Ramos (cell line): ENCODE results near the gene LDLRAD4.

Source experiments
- in situ Hi-C: fragments of 300-500 bp; cut with MboI; formaldehyde crosslinking; loops from one replicate; pipeline ENCODE4 v1.14.3; 2022; ENCODE audit warnings: low sequenced_read_pairs; ENCODE audit not compliant: unreplicated experiment

Gene LDLRAD4

DNA sequence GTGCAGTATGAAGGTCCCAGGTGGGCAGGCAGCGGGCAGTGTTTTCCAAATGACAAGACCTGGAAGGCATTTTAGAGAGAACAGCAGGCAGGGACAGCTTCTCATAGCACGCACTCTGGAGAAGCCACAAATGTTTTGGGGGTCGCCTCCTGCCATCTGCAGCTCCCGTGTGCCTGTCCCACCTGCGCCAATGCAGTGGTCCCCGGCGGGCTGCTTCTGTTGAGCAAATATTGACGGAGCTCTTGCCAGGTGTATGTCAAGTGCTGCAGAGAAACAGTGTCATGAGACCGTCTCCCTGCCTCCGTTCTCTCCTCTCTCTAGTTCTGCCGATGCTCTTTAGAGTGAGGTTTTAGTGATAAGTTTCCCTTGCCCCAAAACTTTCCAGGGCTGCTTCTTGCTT lies 174.8 kb downstream of the LDLRAD4 start:
- in situ Hi-C loops, result no loop called here

DNA sequence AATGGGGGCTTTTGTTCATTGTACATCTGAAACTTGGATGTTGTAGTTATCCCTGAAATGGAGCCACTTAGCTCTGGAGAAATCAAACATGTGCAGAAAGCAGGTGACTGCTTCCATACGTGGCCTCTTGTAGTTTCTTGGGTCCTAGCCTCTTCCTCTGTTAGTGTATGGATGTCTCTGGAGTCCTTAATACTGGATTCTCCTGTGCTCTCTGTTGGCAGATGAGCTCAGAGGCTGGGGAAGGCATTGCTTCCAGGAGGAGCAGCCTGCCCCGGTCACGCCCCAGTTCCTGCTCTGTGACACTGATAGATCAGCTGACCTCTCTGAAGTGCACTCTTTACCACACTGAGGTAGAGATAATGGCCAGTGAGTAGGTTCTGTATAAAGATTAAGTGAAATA lies 176.2 kb downstream of the LDLRAD4 start:
- in situ Hi-C loops, result no loop called here

DNA sequence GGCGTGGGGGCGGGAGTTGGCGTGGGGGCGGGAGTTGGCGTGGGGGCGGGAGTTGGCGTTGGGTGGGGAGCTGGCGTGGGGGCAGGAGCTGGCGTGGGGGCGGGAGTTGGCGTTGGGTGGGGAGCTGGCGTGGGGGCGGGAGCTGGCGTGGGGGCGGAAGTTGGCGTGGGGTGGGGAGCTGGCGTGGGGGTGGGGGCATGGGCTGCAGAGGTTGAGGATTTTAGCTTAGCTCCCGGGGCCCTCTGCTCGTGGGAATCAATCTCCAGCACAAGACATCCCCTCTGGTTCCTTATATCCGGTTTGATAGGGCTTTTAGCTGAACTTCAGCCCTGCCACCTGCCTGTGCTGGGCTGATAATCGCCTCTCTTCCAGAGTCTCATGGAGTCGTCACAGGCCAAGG lies 177.0 kb downstream of the LDLRAD4 start:
- in situ Hi-C loops, result no loop called here

DNA sequence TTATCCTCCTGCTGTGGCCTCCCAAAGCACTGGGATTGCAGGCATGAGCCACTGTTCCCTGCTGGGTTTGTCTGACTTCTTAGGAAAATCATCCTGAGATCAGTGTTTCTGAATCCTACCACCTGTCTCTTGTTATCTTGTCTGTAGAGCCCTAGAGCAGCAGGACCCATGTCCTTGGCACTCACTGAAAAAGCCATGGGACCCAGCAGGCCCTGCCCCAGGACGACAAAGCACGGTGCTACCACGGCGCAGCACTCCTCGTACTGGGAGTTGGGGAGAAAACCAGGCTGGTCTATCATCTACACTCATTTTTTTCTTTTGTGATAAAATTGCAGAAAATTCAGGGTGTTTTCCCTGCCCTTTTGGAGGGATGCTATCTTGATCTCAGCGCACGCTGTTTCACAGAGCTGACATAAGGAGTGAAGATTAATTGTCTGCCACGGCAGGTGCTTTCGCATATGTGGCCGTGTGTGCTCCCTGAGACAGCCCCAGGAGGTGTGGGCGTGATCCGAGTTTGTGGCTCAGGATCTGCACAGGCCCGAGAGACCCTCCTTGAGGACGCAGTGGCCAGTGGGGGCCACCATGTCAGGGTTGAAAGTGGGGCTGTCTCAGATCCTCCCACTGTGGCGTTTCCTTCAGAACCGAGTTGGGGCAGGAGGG lies 179.1 kb downstream of the LDLRAD4 start:
- in situ Hi-C loops, result no loop called here

DNA sequence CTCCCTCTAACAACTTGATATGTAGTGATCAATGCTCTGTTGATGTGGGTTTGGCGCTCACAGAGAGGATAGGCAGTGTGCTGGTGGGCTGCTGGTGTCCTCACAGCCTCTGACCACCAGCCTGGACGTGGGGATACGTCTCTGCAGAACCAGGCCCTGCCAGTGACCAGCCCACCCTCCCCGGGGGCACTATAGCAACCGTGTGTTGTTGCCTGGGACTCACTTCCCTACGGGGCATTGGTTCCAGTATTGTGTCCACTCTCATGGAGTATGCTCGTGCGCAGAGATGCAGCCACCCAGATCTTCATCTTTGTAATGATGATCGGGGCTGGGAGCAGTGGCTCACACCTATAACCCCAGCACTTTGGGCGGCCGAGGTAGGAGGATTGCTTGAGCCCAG lies 180.1 kb downstream of the LDLRAD4 start:
- in situ Hi-C loops, result no loop called here

DNA sequence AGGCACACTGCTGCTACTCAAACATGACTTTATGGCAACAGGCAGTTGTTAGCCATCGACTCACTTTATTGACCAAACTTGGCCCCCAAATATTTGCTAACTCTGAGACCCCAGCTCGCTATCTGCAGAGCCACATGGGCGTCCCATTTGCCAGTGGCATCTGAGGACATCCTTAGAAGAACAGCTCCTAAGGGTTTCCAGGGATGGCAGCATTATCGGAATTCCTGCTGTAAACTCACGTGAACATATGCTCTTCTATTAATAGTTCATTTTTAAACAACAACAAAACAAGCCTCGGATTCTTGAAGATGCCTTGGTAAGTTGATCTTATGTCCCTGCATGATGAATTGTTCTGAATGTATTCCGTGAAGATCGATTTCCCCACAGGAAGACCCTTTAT lies 181.0 kb downstream of the LDLRAD4 start:
- in situ Hi-C loops, result no loop called here

DNA sequence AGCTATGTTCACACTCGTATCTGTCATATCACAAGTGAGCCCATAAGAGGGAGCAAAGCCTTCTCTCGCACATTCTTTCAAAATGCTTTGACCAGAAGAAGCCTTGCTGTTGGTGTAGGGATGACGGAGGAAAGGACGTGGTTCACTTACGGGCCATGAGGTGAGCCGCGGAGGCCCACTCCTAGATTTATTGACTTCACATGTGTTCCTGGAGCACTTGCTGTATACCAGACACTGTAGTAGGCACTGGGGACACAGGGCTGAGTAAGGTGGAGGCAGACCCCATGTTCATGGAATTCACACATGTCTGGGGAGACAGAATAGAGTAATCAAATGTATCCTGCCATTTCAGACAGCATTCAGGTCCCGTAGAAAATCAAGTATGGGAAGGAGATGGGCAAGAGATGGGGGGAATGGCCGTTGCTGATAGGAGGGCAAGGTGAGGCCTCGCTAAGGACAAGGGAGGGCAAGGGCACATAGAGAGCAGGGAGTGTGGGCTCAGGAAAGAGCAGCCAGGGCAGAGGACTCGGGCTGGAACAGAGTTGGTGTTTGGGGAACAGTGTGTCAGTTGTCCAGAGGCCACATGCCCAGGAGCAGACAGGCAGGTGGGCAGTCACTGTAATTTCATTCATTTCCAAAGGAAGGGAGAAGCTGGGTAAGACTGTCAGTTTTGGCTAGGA lies 182.2 kb downstream of the LDLRAD4 start:
- in situ Hi-C loops, result no loop called here

DNA sequence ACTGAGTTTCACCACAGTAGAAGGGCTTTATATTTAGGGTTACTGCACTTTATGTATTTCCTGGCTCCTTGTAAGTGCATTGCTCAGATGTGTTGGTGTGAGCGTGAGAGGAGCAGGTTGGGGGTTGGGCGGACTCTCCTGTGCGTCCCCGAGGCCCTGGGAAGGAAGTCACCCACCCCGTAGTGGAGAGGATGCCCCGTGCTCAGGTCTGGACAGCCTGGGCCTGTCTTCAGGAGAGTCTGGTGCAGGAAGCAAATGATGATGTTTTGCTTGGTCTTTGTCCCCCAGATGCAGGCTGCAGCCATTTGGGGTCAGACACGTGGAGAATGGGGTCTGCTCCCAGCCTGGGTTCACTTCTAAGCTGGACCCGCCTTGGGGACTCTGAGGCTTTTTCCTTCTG lies 182.8 kb downstream of the LDLRAD4 start:
- in situ Hi-C loops, result no loop called here

DNA sequence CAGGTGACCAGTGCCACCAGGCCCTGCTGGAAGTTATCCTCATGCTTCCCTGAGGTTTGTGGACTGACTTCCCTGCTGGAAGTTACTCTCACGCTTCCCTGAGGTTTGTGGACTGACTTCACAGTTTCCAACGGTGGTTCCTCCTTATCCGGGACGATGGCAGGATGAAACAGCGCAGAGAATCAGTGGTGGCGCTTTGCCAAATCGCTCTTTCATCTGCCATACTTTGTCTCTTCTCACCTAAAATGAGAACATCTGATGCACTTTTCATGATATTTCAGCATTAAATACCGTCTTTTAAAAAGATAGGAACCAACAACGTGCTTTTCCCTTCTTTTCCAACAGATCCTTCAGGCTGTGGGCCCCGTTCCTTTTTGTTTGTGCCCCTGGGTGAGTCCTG lies 183.3 kb downstream of the LDLRAD4 start:
- in situ Hi-C loops, result no loop called here

DNA sequence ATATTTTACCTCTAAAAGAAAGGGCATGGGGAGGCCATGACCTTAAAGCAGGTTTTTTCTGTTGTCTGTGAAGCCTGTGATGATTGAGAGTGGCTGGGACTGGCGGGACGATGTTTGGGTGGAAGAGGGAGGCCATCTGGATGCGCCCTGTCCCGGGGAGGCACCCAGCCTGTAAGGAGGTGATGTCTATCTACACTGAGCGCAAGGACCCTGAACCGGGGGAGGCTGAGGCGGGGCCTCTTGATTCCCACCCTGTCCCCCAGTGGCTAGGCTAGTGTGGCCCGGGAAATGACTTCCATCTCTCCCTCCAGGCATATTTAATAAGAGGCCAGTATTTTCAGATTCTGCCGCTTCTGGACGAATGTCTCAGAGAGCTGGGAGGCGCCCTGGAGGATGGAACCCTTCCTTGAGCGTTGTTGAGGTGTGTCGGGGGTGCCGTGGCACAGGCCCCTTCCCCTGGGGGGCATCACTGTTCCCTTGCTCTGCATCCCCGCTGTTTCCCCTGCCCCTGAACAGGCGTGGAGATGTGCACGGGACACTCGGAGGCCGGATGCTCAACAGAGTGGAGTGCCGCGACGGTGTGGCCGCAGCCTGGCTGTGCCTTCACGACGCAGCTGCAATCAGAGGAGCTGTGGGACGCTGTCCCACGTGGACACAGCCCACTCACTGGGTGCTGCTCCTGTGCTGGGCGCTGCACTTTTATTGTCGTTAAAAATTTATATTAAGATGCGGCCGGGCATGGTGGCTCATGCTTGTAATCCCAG lies 185.4 kb downstream of the LDLRAD4 start:
- in situ Hi-C loops, result no loop called here

DNA sequence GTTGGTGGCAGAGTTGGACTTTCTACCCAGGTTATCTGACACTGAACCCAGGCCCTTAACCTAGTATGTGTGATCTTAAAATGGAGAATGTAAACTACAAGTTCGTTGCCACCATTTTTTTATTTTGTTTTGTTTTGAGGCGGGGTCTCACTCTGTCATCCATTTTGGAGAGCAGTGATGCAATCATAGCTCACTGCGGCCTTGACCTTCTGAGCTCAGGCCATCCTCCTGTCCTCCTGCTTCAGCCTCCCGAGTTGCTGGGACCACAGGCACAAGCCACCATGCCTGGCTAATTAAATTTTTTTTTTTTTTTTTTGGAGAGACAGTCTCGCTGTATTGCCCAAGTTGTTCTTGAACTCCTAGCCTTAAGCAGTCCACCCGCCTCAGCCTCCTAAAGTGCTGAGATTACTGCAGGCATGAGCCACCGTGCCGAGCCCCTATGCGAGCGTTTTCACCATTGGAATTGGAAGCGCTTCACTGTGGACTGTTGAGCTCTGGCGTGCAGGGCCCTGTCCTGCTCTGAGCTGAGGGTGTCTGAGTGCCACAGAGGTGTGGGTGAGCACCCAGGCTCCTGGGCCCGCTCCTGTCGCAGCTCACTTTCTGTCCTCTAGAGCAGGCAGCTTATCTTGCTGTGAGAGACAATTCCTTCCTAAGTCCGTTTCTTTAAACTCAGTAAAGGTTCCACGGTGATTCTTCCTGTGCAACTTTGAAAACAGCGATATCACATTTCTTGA lies 186.9 kb downstream of the LDLRAD4 start:
- in situ Hi-C loops, result no loop called here

DNA sequence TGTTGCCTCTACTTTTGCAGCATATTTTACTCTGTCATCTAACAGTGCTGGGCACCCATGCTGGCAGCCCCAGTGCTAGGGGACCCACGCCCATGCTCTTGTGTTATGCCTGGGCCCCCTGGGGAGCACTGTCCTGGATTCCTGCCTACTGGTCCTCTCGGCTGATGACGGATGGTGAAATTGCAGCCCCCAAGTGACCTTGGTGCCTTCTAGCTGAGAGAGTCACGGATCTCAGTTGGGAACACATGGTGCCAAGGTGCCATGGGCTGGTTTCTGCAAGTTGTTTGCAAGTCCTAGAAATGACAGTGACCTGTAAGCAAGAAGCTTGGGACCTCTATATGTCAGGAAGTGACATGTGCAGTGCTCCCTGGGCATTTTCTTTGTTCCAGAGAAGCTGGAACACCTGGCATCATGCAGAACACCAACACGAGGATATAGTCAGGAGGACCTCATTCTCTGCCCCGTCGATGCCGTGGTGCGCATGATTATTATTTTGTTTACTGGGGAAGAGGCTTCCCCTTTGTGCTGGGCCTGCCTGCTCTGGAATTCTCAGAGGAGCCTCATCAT lies 187.6 kb downstream of the LDLRAD4 start:
- in situ Hi-C loops, result no loop called here

DNA sequence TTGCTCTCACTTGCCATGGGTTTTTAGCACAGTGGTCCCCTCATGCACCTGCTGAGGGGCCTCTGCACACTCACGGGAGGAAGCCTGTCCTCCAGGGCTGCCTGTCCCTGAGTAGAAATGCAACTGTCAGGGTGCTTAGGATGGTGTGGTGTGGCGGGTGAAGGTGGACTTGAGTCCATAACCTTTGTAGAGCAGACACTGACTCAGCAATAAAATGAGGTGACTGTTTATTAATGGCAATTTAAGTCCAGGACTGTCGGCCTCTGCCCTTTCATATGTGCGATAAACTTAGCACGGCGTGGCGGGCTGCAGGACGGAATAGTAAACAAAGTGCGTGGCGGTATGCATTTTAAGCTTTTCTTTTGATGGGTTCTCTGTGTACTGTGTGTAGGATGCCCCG lies 188.2 kb downstream of the LDLRAD4 start:
- in situ Hi-C loops, result no loop called here

DNA sequence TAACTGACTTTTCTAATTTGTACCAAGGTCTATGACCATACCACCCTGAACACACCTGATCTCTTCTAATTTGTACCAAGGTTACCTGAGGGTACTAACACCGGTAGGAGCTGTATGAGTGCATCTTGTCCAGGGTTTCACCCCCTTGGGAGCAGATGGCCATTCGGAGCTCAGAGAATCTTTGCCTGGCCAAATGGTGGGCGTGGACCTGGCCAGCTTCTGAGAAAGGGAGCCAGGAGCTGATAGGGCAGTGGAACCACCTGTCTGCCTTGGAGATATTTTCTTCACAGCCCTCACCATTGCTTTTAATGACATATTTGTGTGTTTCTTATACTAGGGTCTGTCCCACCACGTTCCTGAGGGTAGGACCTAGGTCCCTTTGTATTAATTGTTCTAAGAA lies 188.9 kb downstream of the LDLRAD4 start:
- in situ Hi-C loops, result no loop called here

DNA sequence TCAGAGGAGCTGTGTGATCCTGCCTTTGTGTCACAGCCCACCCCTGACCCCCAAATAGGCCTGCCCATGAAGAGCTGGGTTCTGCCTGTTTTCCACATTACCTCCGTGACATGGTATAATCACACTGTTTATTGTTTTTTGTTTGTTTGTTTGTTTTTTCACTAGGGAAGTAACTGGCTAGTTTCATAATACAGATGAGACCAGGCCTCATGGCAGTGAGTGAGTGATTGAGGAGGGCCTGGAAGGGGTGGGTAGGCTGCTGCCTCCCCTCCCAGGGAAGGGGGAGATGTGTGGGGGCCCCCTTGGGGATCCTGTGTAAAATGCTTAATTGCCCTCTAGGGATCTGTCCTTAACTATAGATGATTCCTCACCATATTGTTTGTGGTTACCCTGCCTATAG lies 190.5 kb downstream of the LDLRAD4 start:
- in situ Hi-C loops, result no loop called here

DNA sequence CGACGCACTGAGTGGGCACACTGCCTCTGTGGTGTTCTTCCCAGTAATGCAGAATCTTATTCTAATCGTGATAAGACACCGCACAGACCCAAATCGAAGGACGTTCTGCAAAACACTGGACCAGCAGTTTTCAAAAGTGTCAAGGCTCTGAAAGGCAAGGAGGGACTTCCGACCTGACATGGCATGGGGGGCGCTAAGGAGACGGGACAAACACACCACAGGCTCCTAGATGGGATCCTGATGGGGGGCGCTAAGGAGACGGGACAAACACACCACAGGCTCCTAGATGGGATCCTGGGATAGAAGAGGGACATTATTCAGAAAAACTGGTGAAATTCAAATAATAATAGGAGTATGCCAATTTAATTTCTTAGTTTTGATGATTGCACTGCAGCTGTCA lies 191.4 kb downstream of the LDLRAD4 start:
- in situ Hi-C loops, result no loop called here

DNA sequence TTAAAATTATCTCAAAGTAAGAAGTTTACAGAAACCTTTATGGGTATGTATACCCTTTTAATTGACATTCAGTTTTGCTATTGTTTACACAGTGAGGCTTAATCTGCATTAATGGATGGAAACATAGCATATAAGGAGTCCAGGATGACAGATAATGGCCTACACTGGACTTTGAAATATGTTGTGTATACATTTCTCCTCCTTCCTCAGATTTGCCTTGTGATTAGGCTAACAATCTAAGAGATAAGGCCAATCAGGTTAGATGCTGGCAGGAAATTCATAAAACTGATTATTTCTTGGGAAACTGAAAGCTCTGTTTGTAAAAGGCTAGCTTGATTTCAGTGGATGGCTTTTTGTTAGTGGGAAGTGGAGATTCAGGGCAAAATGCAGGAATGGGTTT lies 191.9 kb downstream of the LDLRAD4 start:
- in situ Hi-C loops, result no loop called here

DNA sequence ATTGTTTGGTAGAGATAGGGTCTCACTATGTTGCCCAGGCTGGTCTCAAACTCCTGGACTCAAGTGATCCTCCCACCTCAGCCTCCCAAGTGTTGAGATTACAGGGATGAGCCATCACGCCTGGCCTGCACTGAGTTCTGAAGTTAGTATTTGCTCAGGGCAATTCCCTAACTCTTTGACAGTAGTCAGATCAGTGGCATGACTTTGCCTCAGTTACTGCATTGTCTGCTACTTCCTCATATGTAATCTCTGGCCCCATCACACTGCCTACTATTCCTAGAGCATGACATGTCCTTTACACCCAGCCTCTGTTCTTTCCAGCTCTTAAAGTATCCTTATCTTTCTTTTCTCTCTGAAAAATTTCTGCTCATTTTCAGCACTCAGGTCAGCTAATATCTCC lies 193.5 kb downstream of the LDLRAD4 start:
- in situ Hi-C loops, result no loop called here

DNA sequence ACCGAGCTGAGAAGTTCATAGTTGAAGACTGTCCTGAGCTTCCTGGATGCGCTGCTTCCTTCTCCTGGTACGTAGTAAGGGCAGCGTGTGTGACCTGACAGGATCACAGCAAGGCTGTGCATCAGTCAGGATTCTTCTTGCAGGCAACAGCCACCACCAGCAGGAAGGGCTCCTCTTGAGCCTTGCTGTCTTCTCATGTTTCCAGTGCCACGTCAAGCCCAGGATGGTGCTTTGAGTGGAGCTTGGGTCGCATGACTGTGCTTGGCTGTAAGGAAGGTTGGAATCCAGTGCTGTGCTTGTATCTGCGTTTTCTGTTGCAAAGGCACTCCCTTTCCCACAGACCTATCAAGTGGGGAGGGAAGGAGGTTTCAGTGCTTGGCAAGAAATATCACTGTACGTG lies 194.3 kb downstream of the LDLRAD4 start:
- in situ Hi-C loops, result no loop called here

DNA sequence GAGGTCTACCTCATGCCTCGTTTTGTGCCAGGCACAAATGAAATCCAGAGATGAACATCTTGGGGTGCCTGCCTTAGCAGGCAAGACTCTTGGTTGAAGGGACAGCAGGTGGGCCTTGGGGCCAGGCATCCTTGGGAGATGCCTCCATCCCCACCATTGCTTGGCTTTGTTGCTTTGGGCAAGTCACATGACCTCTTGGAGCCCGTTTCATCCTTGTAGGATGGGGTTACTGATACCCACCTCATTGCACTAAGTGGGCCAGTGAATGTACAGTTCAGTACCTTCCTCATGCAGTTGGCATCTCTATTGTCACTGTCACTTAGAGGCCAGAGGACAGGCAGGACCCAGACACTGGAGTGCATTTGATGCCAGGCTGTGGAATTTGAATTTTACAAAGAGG lies 195.5 kb downstream of the LDLRAD4 start:
- in situ Hi-C loops, result no loop called here

DNA sequence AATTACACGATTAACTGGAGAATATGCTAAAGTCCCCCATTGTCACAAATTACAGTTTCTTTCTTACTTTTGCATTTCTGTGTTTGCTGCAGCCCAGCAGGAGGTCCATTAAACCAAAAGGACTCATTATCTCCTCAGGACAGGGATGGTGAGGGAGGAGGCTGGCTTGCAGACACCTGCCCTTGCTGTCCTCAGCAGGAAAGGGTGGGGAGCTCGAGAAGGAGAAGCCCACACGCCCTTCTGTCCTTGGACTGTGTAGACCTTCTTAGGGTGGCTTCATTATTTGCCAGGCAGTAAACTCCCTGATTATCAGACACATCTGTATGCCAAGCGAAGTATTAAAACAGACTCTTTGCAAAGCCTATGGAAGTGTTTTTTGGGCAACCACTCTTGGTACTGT lies 196.0 kb downstream of the LDLRAD4 start:
- in situ Hi-C loops, result no loop called here
